NB4 (cell line): ENCODE data around the gene STRA6.

Source experiments
- DNase-seq: peaks from one replicate; pipeline ENCODE4 v3.0.0; 2010; ENCODE audit warnings: low read depth
- H3K4me3 ChIP-seq: one replicate; pipeline ENCODE4 v1.5.1; 2011; ENCODE audit warnings: mild to moderate bottlenecking, low read depth, low read length, moderate library complexity
- CTCF ChIP-seq: IDR thresholded peaks from one replicate; pipeline ENCODE4 v1.5.1; 2012; ENCODE audit warnings: low read depth, low read length
- MYC ChIP-seq: IDR thresholded peaks from 2 replicates; pipeline ENCODE4 v1.6.1; 2011; ENCODE audit warnings: low read depth, low read length
- POLR2A ChIP-seq: IDR thresholded peaks from 2 replicates; pipeline ENCODE4 v1.6.1; 2011; ENCODE audit warnings: mild to moderate bottlenecking; ENCODE audit not compliant: insufficient read length; ENCODE audit errors: extremely low read depth
- TF ChIP-seq, protein P1 (sequence below): IDR thresholded peaks from 2 replicates; pipeline ENCODE4 v1.6.1; 2011; ENCODE audit warnings: low read depth, low read length

STRA6 gene

DNA sequence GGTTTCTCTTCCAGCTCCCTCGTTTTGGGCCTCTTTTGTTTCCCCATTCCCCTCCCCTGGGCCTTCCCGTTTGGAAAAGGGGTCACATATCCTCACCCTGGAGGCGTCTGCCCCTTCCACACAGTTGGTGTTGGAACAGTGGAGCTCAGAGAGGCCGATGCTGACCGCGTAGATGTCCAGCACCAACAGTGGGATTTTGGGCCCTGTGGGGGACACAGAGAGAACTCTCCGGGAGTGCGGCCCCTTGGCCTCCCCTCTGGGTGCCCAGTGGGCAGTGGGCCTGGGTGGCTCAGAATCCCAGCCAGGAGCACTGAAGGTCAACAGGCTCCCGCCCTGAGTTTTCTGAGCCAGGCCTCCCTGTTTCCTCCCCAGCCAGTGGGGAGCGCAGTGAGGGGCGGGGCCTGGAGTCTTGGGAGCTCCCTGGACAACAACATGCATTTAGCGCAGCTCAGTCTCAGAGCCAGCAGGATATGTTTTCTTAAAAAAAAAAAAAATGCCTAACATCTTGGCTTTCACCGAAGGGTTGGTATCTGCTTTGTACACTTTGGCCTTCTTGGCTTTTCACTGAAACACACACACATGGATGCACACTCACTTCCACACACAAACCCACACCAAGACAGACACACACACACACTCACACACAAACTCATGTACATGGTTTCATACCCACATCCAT is 29.7 kb downstream of the STRA6 start:
- no peak for DNase-seq
- TF ChIP-seq MYC (no peak), CTCF (no peak), POLR2A (no peak)
- TF ChIP-seq, protein P1, sequence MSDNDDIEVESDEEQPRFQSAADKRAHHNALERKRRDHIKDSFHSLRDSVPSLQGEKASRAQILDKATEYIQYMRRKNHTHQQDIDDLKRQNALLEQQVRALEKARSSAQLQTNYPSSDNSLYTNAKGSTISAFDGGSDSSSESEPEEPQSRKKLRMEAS, result no peak
- H3K4me3 ChIP-seq, result no peak overlapping the region

DNA sequence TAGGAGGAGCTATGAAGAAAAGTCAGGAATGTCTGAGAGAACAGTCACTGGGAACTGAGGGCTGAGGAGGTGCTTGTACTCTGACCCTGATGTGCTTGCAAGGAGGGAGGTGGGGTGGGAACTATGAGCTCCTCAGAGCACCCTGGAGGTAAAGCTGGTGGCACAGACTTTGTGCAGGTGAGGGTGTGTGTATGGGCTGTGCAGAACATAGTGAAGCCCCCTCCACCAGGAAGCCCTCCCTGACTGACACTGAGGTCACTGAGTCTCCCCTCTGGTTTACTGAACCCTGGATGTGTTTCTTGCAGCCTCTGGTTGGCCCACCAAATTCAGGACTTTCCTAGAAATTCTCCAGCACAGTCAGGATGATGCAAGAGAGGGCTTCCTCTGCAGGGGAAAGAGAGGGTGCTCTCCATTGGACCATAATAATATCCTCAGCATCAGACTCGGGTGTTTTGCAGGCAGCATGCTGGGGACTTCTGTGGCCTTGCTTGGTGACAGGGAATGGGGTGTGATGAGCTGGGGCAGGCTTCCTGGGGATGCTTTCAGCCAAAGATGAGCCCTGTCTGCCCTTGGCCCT is 30.5 kb downstream of the STRA6 start:
- no peak overlapping the region for H3K4me3 ChIP-seq
- TF ChIP-seq CTCF (no peak), POLR2A (no peak), MYC (no peak)
- TF ChIP-seq, protein P1, result no peak
- no peak for DNase-seq

- no peak overlapping the region for H3K4me3 ChIP-seq
- no peak for TF ChIP-seq MYC
- TF ChIP-seq POLR2A, result no peak
- no peak for TF ChIP-seq CTCF
- TF ChIP-seq, protein P1, result no peak
- no peak for DNase-seq
These were observed 31.6 kb downstream of the STRA6 start for GRCh38 chr15:74170875-74171578.

GRCh38 chr15:74170071-74170844 is 32.3 kb downstream of the STRA6 start:
- no peak overlapping the region for H3K4me3 ChIP-seq
- no peak for DNase-seq
- TF ChIP-seq, protein P1, result no peak
- TF ChIP-seq CTCF (no peak), MYC (no peak), POLR2A (no peak)

- H3K4me3 ChIP-seq, result no peak overlapping the region
- no peak for DNase-seq
- TF ChIP-seq CTCF, result no peak
- TF ChIP-seq MYC, result no peak
- no peak for TF ChIP-seq POLR2A
- TF ChIP-seq, protein P1, result no peak
These were observed 33.9 kb downstream of the STRA6 start for GRCh38 chr15:74168711-74169126.
